COLO668 (cell line): ENCODE data around the gene HOXA9.

Source experiments
- DNase-seq: peaks from one replicate; lab custom pipeline; 2025; ENCODE audit not compliant: unreplicated experiment; lab: John Stamatoyannopoulos, UW

HOXA9 gene

DNA sequence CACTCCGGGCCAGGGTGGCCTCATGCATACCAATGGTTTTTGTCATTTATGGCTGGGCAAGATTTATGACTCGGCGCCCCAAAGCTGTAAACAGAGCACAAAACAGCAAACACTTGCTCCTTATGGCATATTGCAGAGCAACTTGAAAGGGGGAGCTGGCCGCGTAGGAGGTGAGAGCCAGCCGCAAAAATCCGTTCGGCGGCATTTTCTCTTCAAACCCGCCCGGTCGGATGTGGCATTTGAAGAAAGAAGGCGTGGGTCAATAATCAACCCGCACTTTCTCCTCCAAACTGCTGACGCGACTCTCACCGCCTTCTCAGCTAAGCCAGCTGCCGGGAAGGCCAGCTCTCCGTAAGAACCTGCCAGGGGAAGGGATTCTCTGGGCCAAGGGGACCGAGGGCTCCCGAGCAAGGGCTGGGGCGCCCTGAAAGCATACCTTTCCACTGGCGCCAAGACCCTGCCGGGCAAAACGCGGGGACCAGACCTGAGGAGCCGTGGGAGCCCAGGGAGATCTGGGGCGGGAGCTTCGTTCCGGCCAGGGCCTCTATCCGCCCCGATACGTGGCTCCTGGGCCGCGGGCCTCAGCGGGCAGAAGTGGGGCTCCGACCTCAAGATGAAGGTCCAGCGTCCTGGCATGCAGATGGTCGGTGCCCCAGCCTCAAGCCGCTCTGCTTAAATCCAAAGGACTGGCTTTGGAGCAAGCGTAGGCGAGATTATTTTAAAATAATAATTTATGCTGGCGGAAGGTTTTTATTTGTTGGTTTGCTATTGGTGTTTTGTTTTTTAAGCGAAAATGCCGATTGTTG, 49.9 kb downstream of the HOXA9 start:
- DNase-seq: no peak

DNA sequence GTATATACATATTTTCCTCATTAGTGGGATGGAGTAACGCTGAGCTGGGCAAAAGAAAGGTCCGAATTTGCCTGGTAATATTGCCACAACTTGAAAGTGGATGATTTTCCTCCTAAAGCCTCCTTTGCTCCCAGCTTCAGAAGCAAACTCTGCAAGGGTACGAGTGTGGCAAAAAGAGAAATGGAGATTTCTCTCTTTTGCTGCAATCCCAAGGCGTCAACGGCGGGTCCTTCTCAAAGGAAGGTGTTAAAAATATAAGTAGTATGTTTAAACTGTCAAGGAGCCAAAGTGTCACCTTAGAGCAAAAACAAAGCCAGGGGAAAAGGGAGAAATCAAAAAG, 50.5 kb downstream of the HOXA9 start:
- DNase-seq: no peak

DNA sequence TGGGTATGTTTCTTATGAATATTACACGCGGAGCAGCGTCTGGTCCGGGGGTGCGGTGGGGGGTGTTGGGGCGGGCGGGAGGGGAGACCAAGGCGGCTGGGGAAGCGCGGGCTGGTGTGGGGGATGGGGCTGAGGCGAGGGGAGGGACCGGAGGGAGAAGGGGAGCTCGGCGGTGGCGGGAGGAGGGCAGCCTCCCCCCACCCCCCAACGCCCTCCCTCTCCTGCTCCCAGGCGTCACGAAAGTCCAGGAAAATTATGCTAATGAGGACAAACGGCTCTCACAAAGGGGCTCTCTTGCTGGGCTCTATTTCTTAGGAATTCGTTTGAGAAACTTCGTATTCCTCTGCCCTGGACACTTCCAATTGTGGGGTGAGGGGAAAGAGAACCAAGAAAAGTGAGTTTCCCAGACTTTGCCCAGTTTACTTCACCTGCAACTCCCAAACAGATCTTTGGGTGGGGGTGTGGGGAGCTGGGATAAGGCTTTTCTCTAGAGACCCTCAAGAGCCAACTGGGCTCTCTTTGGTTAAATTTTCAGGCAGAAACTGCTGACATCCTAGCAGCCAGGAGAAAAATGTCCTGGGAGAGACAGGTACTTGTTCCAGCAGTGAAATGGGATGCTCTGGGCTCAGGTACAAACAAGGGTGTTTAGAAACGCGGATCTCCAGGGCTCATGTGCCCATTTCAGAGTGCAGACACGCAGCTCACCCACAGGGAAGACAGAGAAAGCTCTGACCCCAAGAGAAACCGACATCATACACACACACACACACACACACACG, 51.2 kb downstream of the HOXA9 start:
- DNase-seq: no peak

DNA sequence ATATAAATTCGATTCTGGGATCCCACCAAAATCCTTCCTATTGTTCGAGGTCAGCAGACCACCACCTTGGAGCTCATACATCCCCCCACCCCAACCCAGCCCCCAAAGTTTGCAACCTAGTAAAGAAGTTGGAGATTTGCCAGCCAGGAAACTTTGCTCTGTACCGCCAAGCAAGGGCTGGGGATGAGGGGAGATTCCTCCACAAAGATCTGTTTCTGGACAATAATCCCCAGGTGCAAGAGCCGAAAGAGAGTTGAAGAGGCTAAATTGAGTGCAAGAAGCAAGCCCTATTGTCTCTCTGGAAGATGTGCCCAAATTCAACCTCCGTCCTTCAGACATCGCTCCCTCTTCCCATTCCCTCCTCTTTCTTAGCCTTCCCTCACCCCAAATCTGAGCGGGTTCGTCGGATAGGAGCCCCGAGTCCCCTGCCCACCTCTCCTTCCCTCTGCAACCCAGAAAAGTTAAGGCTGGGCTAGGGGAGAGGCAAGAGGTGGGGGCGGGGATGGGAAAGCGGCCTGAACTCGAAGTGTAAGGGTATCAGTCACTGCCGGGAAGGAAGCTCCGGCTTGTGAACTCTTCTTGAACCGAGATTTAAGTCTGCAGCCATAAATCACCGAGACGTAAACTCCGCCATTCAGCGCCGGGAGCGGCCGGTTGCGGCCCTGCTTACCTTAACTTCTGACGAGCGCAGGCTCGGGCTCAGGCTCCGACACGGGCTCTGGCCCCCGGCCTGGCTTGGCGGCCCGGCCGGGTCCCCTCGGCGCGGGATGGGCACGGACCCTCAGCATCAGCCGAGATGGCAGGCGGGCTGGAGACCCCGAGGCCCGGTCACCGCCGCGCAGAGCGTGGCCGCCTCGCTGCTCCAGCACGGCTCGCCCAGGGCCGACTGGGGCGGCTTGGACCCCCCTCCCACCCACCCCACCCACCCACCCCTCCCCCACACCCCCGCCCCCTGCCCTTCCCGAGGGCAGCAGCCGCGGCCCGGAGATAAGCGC, 52.1 kb downstream of the HOXA9 start:
- DNase-seq: no peak
